Measurements from ENCODE around the gene DLEC1.
"Not testable (repeated sequence)": the region's sequence is repeated elsewhere in the genome, so short reads cannot be mapped to it uniquely, and the experiment has no call there.

DLEC1 gene

GRCh38 chr3:38086496-38086895 is 47.5 kb downstream of the DLEC1 start:
- TF ChIP-seq POLR2A (IDR thresholded peaks at IDR 0.05; ENCODE audit: low read depth, low read length): no peak
- FAIRE-seq (no peak), DNase-seq (ENCODE audit: insufficient read length, low spot score) (no peak)

GRCh38 chr3:38087278-38087677 is 48.3 kb downstream of the DLEC1 start:
- not testable (repeated sequence) for DNase-seq (ENCODE audit: insufficient read length, low spot score); FAIRE-seq

GRCh38 chr3:38088126-38089078 is 49.4 kb downstream of the DLEC1 start:
- DNase-seq (ENCODE audit: insufficient read length, low spot score) (no peak), FAIRE-seq (no peak)
- no peak for TF ChIP-seq POLR2A (IDR thresholded peaks at IDR 0.05; ENCODE audit: low read depth, low read length)

GRCh38 chr3:38089163-38089562 is 50.2 kb downstream of the DLEC1 start:
- DNase-seq (ENCODE audit: insufficient read length, low spot score) (no peak), FAIRE-seq (no peak)
- TF ChIP-seq POLR2A (IDR thresholded peaks at IDR 0.05; ENCODE audit: low read depth, low read length): no peak

GRCh38 chr3:38090453-38090852 is 51.4 kb downstream of the DLEC1 start:
- DNase-seq (ENCODE audit: insufficient read length, low spot score) (no peak), FAIRE-seq (no peak)
- no peak for TF ChIP-seq POLR2A (IDR thresholded peaks at IDR 0.05; ENCODE audit: low read depth, low read length)

GRCh38 chr3:38094999-38095398 is 56.0 kb downstream of the DLEC1 start:
- TF ChIP-seq POLR2A (IDR thresholded peaks at IDR 0.05; ENCODE audit: low read depth, low read length): no peak
- FAIRE-seq: no peak

GRCh38 chr3:38095669-38096483 is 56.9 kb downstream of the DLEC1 start:
- DNase-seq (ENCODE audit: insufficient read length, low spot score) (no peak), FAIRE-seq (no peak)
- TF ChIP-seq POLR2A (IDR thresholded peaks at IDR 0.05; ENCODE audit: low read depth, low read length): no peak

More at GRCh38 chr3:38094999-38095398, 56.0 kb downstream of the DLEC1 start:
- no peak for DNase-seq (ENCODE audit: insufficient read length, low spot score)

GRCh38 chr3:38097446-38098375 is 58.7 kb downstream of the DLEC1 start:
- DNase-seq (ENCODE audit: insufficient read length, low spot score) (no peak), FAIRE-seq (no peak)
- TF ChIP-seq POLR2A (IDR thresholded peaks at IDR 0.05; ENCODE audit: low read depth, low read length): no peak

- TF ChIP-seq POLR2A (IDR thresholded peaks at IDR 0.05; ENCODE audit: low read depth, low read length): no peak
- DNase-seq (ENCODE audit: insufficient read length, low spot score) (no peak), FAIRE-seq (no peak)
These were observed 59.3 kb downstream of the DLEC1 start for GRCh38 chr3:38098376-38098723.

DNA sequence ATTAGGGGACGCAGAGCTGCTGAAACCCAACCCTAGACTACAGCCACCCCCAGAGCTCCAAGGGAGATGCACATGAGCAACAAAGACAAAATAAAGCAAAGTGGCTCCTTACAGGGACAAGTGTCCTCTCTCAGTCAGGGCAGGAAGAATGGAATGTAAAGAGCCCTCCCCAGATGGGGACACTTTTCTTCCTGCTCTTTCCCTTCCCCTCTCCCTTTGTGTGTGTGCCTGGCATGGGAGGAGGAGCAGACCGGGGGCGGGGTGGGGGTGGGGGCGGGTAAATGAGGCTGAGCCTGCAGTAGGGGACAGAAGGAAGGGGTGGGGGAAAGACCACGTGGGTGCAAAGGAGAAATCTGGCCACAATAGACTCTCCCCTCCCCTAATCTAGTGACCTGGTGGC is 60.5 kb downstream of the DLEC1 start:
- no peak for FAIRE-seq
- no peak for DNase-seq (ENCODE audit: insufficient read length, low spot score)
- TF ChIP-seq POLR2A (IDR thresholded peaks at IDR 0.05; ENCODE audit: low read depth, low read length): no peak

GRCh38 chr3:38100498-38100897 is 61.5 kb downstream of the DLEC1 start:
- DNase-seq (ENCODE audit: insufficient read length, low spot score): no peak
- no peak for FAIRE-seq
- no peak for TF ChIP-seq POLR2A (IDR thresholded peaks at IDR 0.05; ENCODE audit: low read depth, low read length)

GRCh38 chr3:38101811-38102443 is 62.9 kb downstream of the DLEC1 start:
- DNase-seq (ENCODE audit: insufficient read length, low spot score) (no peak), FAIRE-seq (no peak)
- no peak for TF ChIP-seq POLR2A (IDR thresholded peaks at IDR 0.05; ENCODE audit: low read depth, low read length)

GRCh38 chr3:38102444-38102814 is 63.4 kb downstream of the DLEC1 start:
- TF ChIP-seq POLR2A (IDR thresholded peaks at IDR 0.05; ENCODE audit: low read depth, low read length): no peak
- FAIRE-seq (no peak), DNase-seq (ENCODE audit: insufficient read length, low spot score) (no peak)
